Upper lobe of left lung (tissue), 6 donors: Measurements from ENCODE around the gene CTBP2. TPM values are rescaled to one million over a fixed set of nuclear protein-coding genes. Genes with fewer than 3 reads are reported as not detected.
A peak's percentile ranks its signal among the peaks of the same experiment; 100 is the strongest.

Experiments
- ATAC-seq, 2 donors: fragments of 200-7000 bp; cut with Tn5 transposase; one replicate each; pipeline ENCODE4 v1.9.1; 2022; ENCODE audit warnings: mild to moderate bottlenecking in 2 of 2, moderate library complexity in 2 of 2; ENCODE audit not compliant: low FRiP score in 2 of 2
- DNase-seq, 2 donors: peaks; one replicate each; pipeline ENCODE4 v3.0.0-alpha.2; 2019 to 2020
- H3K27ac ChIP-seq, 4 donors: fragments of 200-600 bp; sonication (generic); one replicate each; pipeline ENCODE4 v1.5.1; 2016 to 2019
- H3K27me3 ChIP-seq, 4 donors: fragments of 200-600 bp; sonication (generic); one replicate each; pipeline ENCODE4 v1.5.1; 2017 to 2019
- H3K36me3 ChIP-seq, 4 donors: fragments of 200-600 bp; sonication (generic); one replicate each; pipeline ENCODE4 v1.5.1; 2016 to 2019
- H3K4me1 ChIP-seq, 4 donors: fragments of 200-600 bp; sonication (generic); one replicate each; pipeline ENCODE4 v1.5.1; 2018 to 2019
- H3K4me3 ChIP-seq, 4 donors: fragments of 200-600 bp; sonication (generic); one replicate each; pipeline ENCODE4 v1.5.1; 2017 to 2019; ENCODE audit warnings: mild to moderate bottlenecking in 2 of 4, moderate library complexity in 1 of 4
- H3K9me3 ChIP-seq, 4 donors: fragments of 200-600 bp; sonication (generic); one replicate each; pipeline ENCODE4 v1.5.1; 2018 to 2019
- EP300 ChIP-seq, 4 donors: sonication (generic); formaldehyde crosslinking; IDR thresholded peaks; one replicate each; pipeline ENCODE4 v1.5.1; 2017; ENCODE audit warnings: antibody characterized with exemption in 4 of 4, control low read depth in 2 of 4
- POLR2A ChIP-seq, 4 donors: fragments of 450-650 bp; IDR thresholded peaks; one replicate each; pipeline ENCODE4 v1.5.1; 2016 to 2017; ENCODE audit warnings: antibody characterized with exemption in 4 of 4, mild to moderate bottlenecking in 2 of 4
- POLR2AphosphoS5 ChIP-seq, 2 donors: sonication (generic); formaldehyde crosslinking; IDR thresholded peaks; one replicate each; pipeline ENCODE4 v1.5.1; 2017; ENCODE audit warnings: antibody characterized with exemption in 2 of 2
- WGBS, 2 donors: methylation state at CpG; one replicate each; pipeline ENCODE4 v1.1.5; 2017 to 2018; 5-methylcytosine and 5-hydroxymethylcytosine counted together
- total RNA-seq, 6 donors: library from RNA; depleted of rRNA in 4 of 6; stranded (reverse); fragments of >200 nt in 4 of 6; gene quantifications; one replicate each; pipeline versions ENCODE4 v1.1.0 to v1.2.1, GENCODE V29; 2016 to 2021
- TF ChIP-seq, protein P1 (sequence below), 6 experiments: fragments of 450-650 bp in 4 of 6; fragments of 200-600 bp in 2 of 6; sonication (generic) in 2 of 6; IDR thresholded peaks; one replicate each; pipeline ENCODE4 v1.5.1; 2016 to 2019; ENCODE audit warnings: antibody characterized with exemption in 6 of 6
- donor health status: DM: no; HTN: no; CAD: no; lungs with moderate emphysema.
- donor health status: DM: no; HTN: yes; CAD: no; lungs with severe emphysema.

The CTBP2 gene
- total RNA-seq, 6 donors from 2014 or later, result 47.1 to 82.5 (median 59.7) TPM

GRCh38 chr10:125054216-125054615 is 106.1 kb downstream of the CTBP2 start:
- H3K27ac ChIP-seq, result peak overlapping the region in 2 of 4 donors; percentile 58 to 85
- peaks cover 0 to 6% (median 0%) of the 10 kb centered on the region in 4 donors for H3K36me3 ChIP-seq
- H3K4me1 ChIP-seq, result peaks cover 62 to 72% (median 67%) of the 10 kb centered on the region in 4 donors

DNA sequence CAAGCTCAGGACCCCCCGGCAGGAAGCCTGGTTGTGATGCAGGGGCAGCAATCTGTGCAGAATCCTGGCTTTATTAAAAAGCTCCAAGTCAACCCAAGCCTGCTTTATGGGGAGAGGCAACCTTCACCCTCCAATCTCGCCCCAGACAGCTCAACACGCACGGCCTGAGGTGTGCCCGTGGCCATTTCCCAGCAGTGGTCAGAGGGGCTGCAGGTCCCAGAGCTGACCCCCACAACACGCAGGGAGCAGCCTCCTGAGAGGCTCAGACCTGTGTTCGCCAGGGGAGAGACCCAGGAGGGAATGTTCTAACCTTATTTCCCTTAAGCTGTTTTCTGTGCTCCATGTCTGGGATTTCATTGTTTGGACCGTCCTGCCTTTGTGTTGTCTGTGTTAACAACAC is 108.2 kb downstream of the CTBP2 start:
- peaks cover 54 to 69% (median 60%) of the 10 kb centered on the region in 4 donors for H3K4me1 ChIP-seq
- DNase-seq (no peak), ATAC-seq (no peak)
- H3K9me3 ChIP-seq, result no peaks in the 10 kb centered on the region
- peaks cover 0 to 6% (median 0%) of the 10 kb centered on the region in 4 donors for H3K36me3 ChIP-seq
- H3K4me3 ChIP-seq, result no peak overlapping the region
- TF ChIP-seq EP300 (IDR thresholded peaks at IDR 0.05), result no peak
- no peak for TF ChIP-seq POLR2AphosphoS5 (IDR thresholded peaks at IDR 0.05)
- no peak for TF ChIP-seq POLR2A (IDR thresholded peaks at IDR 0.05)
- TF ChIP-seq, protein P1, sequence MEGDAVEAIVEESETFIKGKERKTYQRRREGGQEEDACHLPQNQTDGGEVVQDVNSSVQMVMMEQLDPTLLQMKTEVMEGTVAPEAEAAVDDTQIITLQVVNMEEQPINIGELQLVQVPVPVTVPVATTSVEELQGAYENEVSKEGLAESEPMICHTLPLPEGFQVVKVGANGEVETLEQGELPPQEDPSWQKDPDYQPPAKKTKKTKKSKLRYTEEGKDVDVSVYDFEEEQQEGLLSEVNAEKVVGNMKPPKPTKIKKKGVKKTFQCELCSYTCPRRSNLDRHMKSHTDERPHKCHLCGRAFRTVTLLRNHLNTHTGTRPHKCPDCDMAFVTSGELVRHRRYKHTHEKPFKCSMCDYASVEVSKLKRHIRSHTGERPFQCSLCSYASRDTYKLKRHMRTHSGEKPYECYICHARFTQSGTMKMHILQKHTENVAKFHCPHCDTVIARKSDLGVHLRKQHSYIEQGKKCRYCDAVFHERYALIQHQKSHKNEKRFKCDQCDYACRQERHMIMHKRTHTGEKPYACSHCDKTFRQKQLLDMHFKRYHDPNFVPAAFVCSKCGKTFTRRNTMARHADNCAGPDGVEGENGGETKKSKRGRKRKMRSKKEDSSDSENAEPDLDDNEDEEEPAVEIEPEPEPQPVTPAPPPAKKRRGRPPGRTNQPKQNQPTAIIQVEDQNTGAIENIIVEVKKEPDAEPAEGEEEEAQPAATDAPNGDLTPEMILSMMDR (IDR thresholded peaks at IDR 0.05), result no peak
- WGBS, 2 donors, result 88 to 95% methylated on average over 7 to 8 of the region's 8 CpGs
- H3K27me3 ChIP-seq, result no peaks in the 10 kb centered on the region
- peak overlapping the region in 3 of 4 donors; percentile 31 to 41 (median 35) for H3K27ac ChIP-seq

More at GRCh38 chr10:125054216-125054615, 106.1 kb downstream of the CTBP2 start:
- ATAC-seq, result no peak
- H3K27me3 ChIP-seq, result no peaks in the 10 kb centered on the region
- no peaks in the 10 kb centered on the region for H3K9me3 ChIP-seq
- H3K4me3 ChIP-seq, result no peak overlapping the region
- 83 to 91% methylated on average over 1 to 3 of the region's 3 CpGs for WGBS, 2 donors
- DNase-seq, result no peak
- TF ChIP-seq, protein P1 (IDR thresholded peaks at IDR 0.05), result no peak
- no peak for TF ChIP-seq POLR2AphosphoS5 (IDR thresholded peaks at IDR 0.05)
- no peak for TF ChIP-seq POLR2A (IDR thresholded peaks at IDR 0.05)
- TF ChIP-seq EP300 (IDR thresholded peaks at IDR 0.05), result no peak

DNA sequence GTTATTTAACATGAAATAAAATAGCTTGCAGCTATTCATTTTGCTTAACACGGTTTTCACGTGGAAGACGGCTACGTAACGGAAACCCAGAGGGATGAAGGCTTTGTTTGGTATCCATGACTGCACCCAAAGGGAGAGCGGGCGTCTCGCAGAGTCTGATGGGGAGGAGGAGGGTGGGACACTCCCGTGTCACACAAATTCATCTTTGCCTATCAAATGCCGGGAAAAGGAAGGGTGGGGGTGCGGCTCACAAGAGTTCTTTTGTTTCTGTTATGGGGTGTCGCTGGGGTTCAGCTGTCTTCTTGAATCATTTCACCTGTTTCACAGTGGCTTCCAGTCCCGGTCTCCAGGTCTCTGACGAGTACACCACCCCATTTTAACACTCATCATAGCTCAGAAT is 110.0 kb downstream of the CTBP2 start:
- DNase-seq, result no peak
- H3K4me1 ChIP-seq, result peaks cover 49 to 64% (median 53%) of the 10 kb centered on the region in 4 donors
- H3K27ac ChIP-seq, result peak overlapping the region in 2 of 4 donors; percentile 14 to 31

DNA sequence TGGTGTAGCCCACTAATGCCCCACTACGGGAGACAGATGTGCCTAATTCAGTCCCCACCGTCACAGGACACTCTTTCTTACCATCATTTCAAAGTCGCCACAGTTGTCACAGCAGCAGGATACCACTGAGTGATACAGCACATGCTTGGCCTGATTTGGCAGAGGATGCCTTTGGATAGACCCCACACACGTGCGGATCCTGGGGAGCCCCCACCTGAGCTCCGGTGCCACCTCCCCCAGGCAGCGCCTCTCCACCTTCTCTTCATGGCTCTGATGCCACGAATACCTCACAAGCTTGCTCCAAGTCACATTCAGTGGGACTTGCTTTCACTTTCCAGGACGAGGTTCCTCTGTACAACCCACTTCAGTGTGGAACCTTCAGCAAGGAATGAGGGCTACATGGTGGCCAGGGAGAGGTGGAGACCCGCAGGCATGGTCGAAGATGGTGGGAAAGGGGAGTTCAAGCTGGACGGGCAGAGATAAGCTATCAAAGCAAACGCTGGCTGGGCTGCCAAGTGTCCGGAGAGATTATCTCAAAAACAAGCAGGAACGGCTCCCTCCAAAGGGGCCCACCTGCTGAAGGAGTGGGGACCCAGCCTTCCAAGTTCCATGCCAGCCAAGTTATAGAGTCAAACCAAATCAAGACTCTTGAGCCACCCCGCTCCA is 111.0 kb downstream of the CTBP2 start:
- H3K9me3 ChIP-seq, result no peaks in the 10 kb centered on the region
- TF ChIP-seq EP300 (IDR thresholded peaks at IDR 0.05), result no peak
- TF ChIP-seq POLR2A (IDR thresholded peaks at IDR 0.05), result no peak
- TF ChIP-seq POLR2AphosphoS5 (IDR thresholded peaks at IDR 0.05), result no peak
- TF ChIP-seq, protein P1 (IDR thresholded peaks at IDR 0.05), result no peak
- peak overlapping the region in 3 of 4 donors; percentile 54 to 64 (median 62) for H3K27ac ChIP-seq
- 52 to 56% methylated on average over 16 of the region's 16 CpGs for WGBS, 2 donors
- peaks cover 48 to 63% (median 51%) of the 10 kb centered on the region in 4 donors for H3K4me1 ChIP-seq
- peaks cover 0 to 6% (median 0%) of the 10 kb centered on the region in 4 donors for H3K36me3 ChIP-seq
- no peaks in the 10 kb centered on the region for H3K27me3 ChIP-seq
- no peak overlapping the region for H3K4me3 ChIP-seq
- ATAC-seq (no peak), DNase-seq (no peak)

More for the DNA sequence above, 110.0 kb downstream of the CTBP2 start:
- no peaks in the 10 kb centered on the region for H3K27me3 ChIP-seq
- TF ChIP-seq, protein P1 (IDR thresholded peaks at IDR 0.05), result no peak
- TF ChIP-seq EP300 (IDR thresholded peaks at IDR 0.05), result no peak
- no peak for TF ChIP-seq POLR2A (IDR thresholded peaks at IDR 0.05)
- no peak for TF ChIP-seq POLR2AphosphoS5 (IDR thresholded peaks at IDR 0.05)
- peaks cover 0 to 6% (median 0%) of the 10 kb centered on the region in 4 donors for H3K36me3 ChIP-seq
- H3K4me3 ChIP-seq, result no peak overlapping the region
- no peaks in the 10 kb centered on the region for H3K9me3 ChIP-seq
- ATAC-seq, result no peak
- WGBS, 2 donors, result 70 to 72% methylated on average over 14 of the region's 14 CpGs
